Osteoblast (primary cell): ENCODE data around the gene DNAH10. TPM values are rescaled to one million over a fixed set of nuclear protein-coding genes. Genes with fewer than 3 reads are reported as not detected.

Source experiments
- DNase-seq: peaks from one replicate; pipeline ENCODE4 v3.0.0; 2011; ENCODE audit warnings: low spot score, mixed read lengths; ENCODE audit not compliant: insufficient read length; ENCODE audit errors: missing footprints
- H2AFZ ChIP-seq: 2 replicates; pipeline ENCODE4 v1.6.0; 2011; ENCODE audit warnings: mild to moderate bottlenecking, low read length
- H3K27ac ChIP-seq: 2 replicates; pipeline ENCODE4 v1.5.1; 2011; ENCODE audit warnings: mild to moderate bottlenecking, low read depth, low read length, moderate library complexity
- H3K27me3 ChIP-seq: 2 replicates; pipeline ENCODE4 v1.6.0; 2012; ENCODE audit warnings: mild to moderate bottlenecking, control low read depth, inconsistent platforms, low read length, moderate library complexity; ENCODE audit not compliant: insufficient read depth
- H3K36me3 ChIP-seq: 2 replicates; pipeline ENCODE4 v1.5.1; 2011; ENCODE audit warnings: mild to moderate bottlenecking, low read length, control low read depth, moderate library complexity; ENCODE audit not compliant: insufficient read depth
- H3K4me1 ChIP-seq: 2 replicates; pipeline ENCODE4 v1.5.1; 2011; ENCODE audit warnings: mild to moderate bottlenecking, low read length, control low read depth, moderate library complexity; ENCODE audit not compliant: insufficient read depth
- H3K4me2 ChIP-seq: 2 replicates; pipeline ENCODE4 v1.6.0; 2011; ENCODE audit warnings: mild to moderate bottlenecking, low read length; ENCODE audit not compliant: insufficient read depth
- H3K4me3 ChIP-seq: fragments of 200-600 bp; sonication (generic); 3 replicates; pipeline ENCODE4 v1.5.1; 2012; ENCODE audit warnings: mild to moderate bottlenecking, low read length, inconsistent platforms; ENCODE audit not compliant: insufficient read depth
- H3K79me2 ChIP-seq: 2 replicates; pipeline ENCODE4 v1.6.0; 2012; ENCODE audit warnings: mild to moderate bottlenecking, low read length, control low read depth, inconsistent platforms; ENCODE audit not compliant: insufficient read depth
- H3K9me3 ChIP-seq: 2 replicates; pipeline ENCODE4 v1.5.1; 2011; ENCODE audit warnings: low read depth, low read length, control low read depth
- H4K20me1 ChIP-seq: 2 replicates; pipeline ENCODE4 v1.6.0; 2012; ENCODE audit warnings: mild to moderate bottlenecking, low read length, control low read depth; ENCODE audit not compliant: insufficient read depth
- CTCF ChIP-seq: IDR thresholded peaks from 2 replicates; pipeline ENCODE4 v1.5.1; 2011; ENCODE audit warnings: mild to moderate bottlenecking, low read depth, low read length, moderate library complexity; ENCODE audit errors: extremely low read depth
- total RNA-seq: library from RNA; depleted of rRNA; stranded (reverse); fragments of >200 nt; gene quantifications from 2 replicates; pipeline ENCODE4 v1.2.3, GENCODE V29; 2012

Gene DNAH10
- total RNA-seq, 1 donor: 0.72 TPM

- H3K36me3 ChIP-seq: no peaks in the 10 kb centered on the region
- peaks cover 5% of the 10 kb centered on the region for H3K27me3 ChIP-seq
- H2AFZ ChIP-seq: no peak overlapping the region
- no peak overlapping the region for H3K27ac ChIP-seq
- DNase-seq: no peak
- no peaks in the 10 kb centered on the region for H4K20me1 ChIP-seq
- H3K4me3 ChIP-seq: no peak overlapping the region
- H3K4me1 ChIP-seq: no peaks in the 10 kb centered on the region
- H3K79me2 ChIP-seq: no peaks in the 10 kb centered on the region
- no peak for TF ChIP-seq CTCF
- no peak overlapping the region for H3K4me2 ChIP-seq
- no peaks in the 10 kb centered on the region for H3K9me3 ChIP-seq
These were observed 43.1 kb downstream of the DNAH10 start for GRCh38 chr12:123805173-123805572.

- no peaks in the 10 kb centered on the region for H3K79me2 ChIP-seq
- H2AFZ ChIP-seq: no peak overlapping the region
- H3K4me1 ChIP-seq: no peaks in the 10 kb centered on the region
- no peak overlapping the region for H3K4me3 ChIP-seq
- H3K4me2 ChIP-seq: no peak overlapping the region
- TF ChIP-seq CTCF: no peak
- no peaks in the 10 kb centered on the region for H3K36me3 ChIP-seq
- no peaks in the 10 kb centered on the region for H4K20me1 ChIP-seq
- H3K9me3 ChIP-seq: no peaks in the 10 kb centered on the region
- H3K27me3 ChIP-seq: peaks cover 5% of the 10 kb centered on the region
- H3K27ac ChIP-seq: no peak overlapping the region
- no peak for DNase-seq
These were observed 44.9 kb downstream of the DNAH10 start for GRCh38 chr12:123807002-123807401.

- Histone ChIP-seq H3K27me3 (peaks cover 5% of the 10 kb centered on the region), H2AFZ (peak overlapping the region; percentile 78), H3K4me1 (no peaks in the 10 kb centered on the region), H3K4me2 (peak overlapping the region; percentile 29), H3K79me2 (no peaks in the 10 kb centered on the region), H3K4me3 (no peak overlapping the region), H3K36me3 (no peaks in the 10 kb centered on the region), H4K20me1 (no peaks in the 10 kb centered on the region), H3K27ac (no peak overlapping the region), H3K9me3 (no peaks in the 10 kb centered on the region)
- TF ChIP-seq CTCF: no peak
- no peak for DNase-seq
These were observed 45.6 kb downstream of the DNAH10 start for GRCh38 chr12:123807670-123808069.

DNA sequence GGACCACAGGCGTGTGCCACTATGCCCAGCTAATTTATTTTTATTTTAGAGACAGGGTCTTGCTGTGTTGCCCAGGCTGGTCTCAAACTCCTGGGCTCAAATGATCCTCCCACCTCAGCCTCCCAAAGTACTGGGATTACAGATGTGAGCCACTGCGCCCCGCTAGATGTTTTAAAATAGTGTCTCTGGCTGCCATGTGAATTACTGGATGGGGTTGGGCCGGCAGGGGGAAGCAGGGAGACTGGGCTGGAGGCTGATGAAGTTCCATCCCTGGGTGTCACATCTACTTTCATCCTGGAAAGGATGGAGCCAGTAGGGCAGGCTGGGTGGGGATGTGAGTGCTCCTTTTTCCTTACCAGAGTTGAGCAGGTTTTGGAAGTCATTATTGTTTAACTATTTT, 46.1 kb downstream of the DNAH10 start:
- peaks cover 5% of the 10 kb centered on the region for H3K27me3 ChIP-seq
- no peak overlapping the region for H3K4me2 ChIP-seq
- H2AFZ ChIP-seq: no peak overlapping the region
- no peaks in the 10 kb centered on the region for H3K9me3 ChIP-seq
- no peak overlapping the region for H3K4me3 ChIP-seq
- DNase-seq: peak; percentile 86
- no peaks in the 10 kb centered on the region for H3K79me2 ChIP-seq
- H4K20me1 ChIP-seq: no peaks in the 10 kb centered on the region
- H3K4me1 ChIP-seq: no peaks in the 10 kb centered on the region
- no peaks in the 10 kb centered on the region for H3K36me3 ChIP-seq
- H3K27ac ChIP-seq: no peak overlapping the region
- peak; percentile 42 for TF ChIP-seq CTCF
